ENCODE measurements around the gene ABCF2. TPM values are rescaled to one million over a fixed set of nuclear protein-coding genes. Genes with fewer than 3 reads are reported as not detected.

Gene ABCF2
- total RNA-seq, 1 donor from 2014 or later: 31.3 TPM

DNA sequence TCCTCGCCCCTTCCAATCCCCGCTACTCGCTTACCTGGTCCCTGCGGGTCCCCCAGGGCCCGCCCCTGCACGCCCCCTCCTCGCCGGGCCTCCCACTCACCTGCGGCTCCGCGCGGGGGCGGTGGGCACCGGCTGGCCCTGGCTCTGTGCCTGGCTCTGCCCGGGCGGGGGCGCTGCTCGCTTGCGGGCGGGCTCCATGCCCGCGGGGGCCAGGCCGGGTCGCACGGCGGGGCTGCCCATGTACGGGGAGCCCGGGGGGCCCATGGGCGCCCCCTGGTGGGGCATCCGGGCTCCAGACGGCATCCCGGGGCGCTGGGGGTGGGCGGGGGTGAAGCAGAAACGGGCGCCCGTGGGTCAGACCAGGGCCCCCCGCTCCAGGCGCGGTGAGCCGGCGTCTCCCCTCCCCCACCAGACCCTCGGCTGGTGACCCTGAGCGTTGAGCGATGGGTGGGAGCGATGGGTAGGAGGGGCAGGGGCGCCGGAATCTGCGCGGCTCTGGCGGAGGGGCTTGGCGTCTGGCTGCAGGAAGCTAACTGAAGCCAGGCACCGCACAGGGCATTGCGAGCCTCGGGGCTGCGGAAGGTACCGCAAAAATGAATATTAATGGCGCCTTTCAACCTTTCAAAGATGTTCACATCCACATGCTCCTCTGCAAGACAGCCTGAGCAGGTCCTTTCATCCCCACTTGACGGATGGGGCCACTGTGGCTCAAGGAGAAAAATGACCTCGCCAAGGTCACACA, 18.5 kb upstream of the ABCF2 start:
- peak overlapping the region; percentile 56 for H3K4me3 ChIP-seq
- peaks cover 40% of the 10 kb centered on the region for H4K20me1 ChIP-seq (ENCODE audit: low read depth)
- Mint-ChIP-seq H3K9me3 (no peaks in the 10 kb centered on the region), H3K4me3 (peak overlapping the region; percentile 80), H3K36me3 (peaks cover 10% of the 10 kb centered on the region), H3K27me3 (ENCODE audit: insufficient read depth, low read depth) (peaks cover 19% of the 10 kb centered on the region), H3K4me1 (peaks cover 61% of the 10 kb centered on the region), H3K27ac (no peak overlapping the region)
- peak overlapping the region; percentile 97 for H3K4me2 ChIP-seq
- peak overlapping the region; percentile 18 for H2AFZ ChIP-seq (replicated peaks)
- H3K4me1 ChIP-seq: peaks cover 57% of the 10 kb centered on the region
- H3K27ac ChIP-seq: no peak overlapping the region
- peaks cover 62% of the 10 kb centered on the region for H3K27me3 ChIP-seq
- peak; percentile 74 for DNase-seq (ENCODE audit: low spot score)
- no peak overlapping the region for H3K9ac ChIP-seq
- H3K36me3 ChIP-seq: no peaks in the 10 kb centered on the region
- no peaks in the 10 kb centered on the region for H3K9me3 ChIP-seq (ENCODE audit: low read depth)
- H3K79me2 ChIP-seq (ENCODE audit: low read depth): no peaks in the 10 kb centered on the region
- TF ChIP-seq, protein P1, sequence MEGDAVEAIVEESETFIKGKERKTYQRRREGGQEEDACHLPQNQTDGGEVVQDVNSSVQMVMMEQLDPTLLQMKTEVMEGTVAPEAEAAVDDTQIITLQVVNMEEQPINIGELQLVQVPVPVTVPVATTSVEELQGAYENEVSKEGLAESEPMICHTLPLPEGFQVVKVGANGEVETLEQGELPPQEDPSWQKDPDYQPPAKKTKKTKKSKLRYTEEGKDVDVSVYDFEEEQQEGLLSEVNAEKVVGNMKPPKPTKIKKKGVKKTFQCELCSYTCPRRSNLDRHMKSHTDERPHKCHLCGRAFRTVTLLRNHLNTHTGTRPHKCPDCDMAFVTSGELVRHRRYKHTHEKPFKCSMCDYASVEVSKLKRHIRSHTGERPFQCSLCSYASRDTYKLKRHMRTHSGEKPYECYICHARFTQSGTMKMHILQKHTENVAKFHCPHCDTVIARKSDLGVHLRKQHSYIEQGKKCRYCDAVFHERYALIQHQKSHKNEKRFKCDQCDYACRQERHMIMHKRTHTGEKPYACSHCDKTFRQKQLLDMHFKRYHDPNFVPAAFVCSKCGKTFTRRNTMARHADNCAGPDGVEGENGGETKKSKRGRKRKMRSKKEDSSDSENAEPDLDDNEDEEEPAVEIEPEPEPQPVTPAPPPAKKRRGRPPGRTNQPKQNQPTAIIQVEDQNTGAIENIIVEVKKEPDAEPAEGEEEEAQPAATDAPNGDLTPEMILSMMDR (IDR thresholded peaks at IDR 0.05): peak; percentile 66
- peak; percentile 47 for TF ChIP-seq EZH2phosphoT487 (IDR thresholded peaks at IDR 0.05)
- no peak for TF ChIP-seq EZH2 (IDR thresholded peaks at IDR 0.05)
- H3F3A ChIP-seq (ENCODE audit: low read depth): peaks cover 43% of the 10 kb centered on the region

DNA sequence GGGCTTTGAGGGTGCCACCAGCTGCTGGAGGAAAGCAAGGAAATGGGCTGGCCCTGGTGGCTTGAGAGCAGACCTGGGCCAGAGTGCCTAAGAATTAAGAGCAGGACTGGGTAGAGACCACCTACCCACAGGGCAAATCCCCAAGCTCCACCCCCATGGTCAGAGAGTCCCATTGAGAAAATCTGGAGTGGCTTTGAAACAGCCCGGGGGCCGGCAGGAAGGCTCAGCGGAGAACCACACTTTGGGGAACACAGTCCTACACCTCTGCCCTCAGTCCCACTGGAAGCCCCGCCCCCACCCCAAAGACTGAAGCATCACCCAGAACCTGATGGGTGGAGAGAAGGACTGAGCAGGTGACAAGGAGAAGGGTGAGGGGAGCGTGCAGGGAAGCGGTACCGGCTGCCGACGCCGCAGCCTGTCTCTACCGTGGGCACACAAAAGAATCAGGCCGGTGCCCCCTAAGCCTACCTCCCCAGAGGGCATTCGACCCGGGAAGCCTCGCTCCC, 17.9 kb upstream of the ABCF2 start:
- peaks cover 56% of the 10 kb centered on the region for H3K27me3 ChIP-seq
- H3K4me1 Mint-ChIP-seq: peaks cover 54% of the 10 kb centered on the region

DNA sequence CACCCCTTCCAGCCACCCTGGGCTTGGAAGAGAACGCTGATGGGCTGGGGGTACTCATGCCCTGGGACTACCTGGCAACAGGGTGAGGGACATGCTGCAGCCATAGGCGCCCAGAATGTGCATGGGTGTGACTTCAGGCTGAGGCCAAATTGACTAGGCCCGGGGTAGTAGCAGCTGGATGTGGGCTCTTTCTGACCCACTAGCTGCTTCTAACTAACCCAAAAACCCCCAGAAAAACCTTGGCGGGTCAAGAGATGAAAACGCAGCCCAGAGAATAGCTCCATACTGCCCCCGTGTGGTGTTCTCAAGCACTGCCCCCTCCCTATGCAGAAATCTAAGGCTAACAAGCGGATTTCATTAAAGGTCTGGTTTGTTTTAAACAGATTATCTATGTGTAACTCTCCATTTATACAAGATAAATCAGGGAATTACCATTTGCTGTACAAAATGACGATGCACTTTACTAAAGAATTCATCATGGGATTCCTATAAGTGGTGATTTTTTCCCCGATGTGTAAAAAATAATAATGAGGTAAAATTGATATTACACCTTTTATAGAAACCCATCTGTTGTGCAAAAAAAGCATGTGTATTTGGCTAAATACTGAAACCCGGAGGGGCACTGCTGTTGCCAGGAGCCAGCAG, 17.3 kb upstream of the ABCF2 start:
- peak; percentile 76 for DNase-seq (ENCODE audit: low spot score)
- Mint-ChIP-seq H3K36me3 (peaks cover 16% of the 10 kb centered on the region), H3K4me1 (peaks cover 49% of the 10 kb centered on the region), H3K27ac (no peak overlapping the region), H3K9me3 (no peaks in the 10 kb centered on the region), H3K4me3 (peak overlapping the region; percentile 76), H3K27me3 (ENCODE audit: insufficient read depth, low read depth) (peaks cover 15% of the 10 kb centered on the region)
- peaks cover 47% of the 10 kb centered on the region for H3K4me1 ChIP-seq
- H3K79me2 ChIP-seq (ENCODE audit: low read depth): no peaks in the 10 kb centered on the region
- H3F3A ChIP-seq (ENCODE audit: low read depth): peaks cover 36% of the 10 kb centered on the region
- H3K27me3 ChIP-seq: peaks cover 50% of the 10 kb centered on the region
- peak overlapping the region; percentile 56 for H3K4me3 ChIP-seq
- H3K9ac ChIP-seq: no peak overlapping the region
- no peak overlapping the region for H3K27ac ChIP-seq
- peak overlapping the region; percentile 97 for H3K4me2 ChIP-seq
- no peaks in the 10 kb centered on the region for H3K36me3 ChIP-seq
- H2AFZ ChIP-seq (replicated peaks): no peak overlapping the region
- TF ChIP-seq, protein P1 (IDR thresholded peaks at IDR 0.05): peak; percentile 91
- TF ChIP-seq EZH2phosphoT487 (IDR thresholded peaks at IDR 0.05): no peak
- no peak for TF ChIP-seq EZH2 (IDR thresholded peaks at IDR 0.05)
- no peaks in the 10 kb centered on the region for H3K9me3 ChIP-seq (ENCODE audit: low read depth)
- H4K20me1 ChIP-seq (ENCODE audit: low read depth): peaks cover 40% of the 10 kb centered on the region

More for the DNA sequence above, 17.9 kb upstream of the ABCF2 start:
- no peaks in the 10 kb centered on the region for H3K79me2 ChIP-seq (ENCODE audit: low read depth)
- peak overlapping the region; percentile 97 for H3K4me2 ChIP-seq
- no peak overlapping the region for H3K9ac ChIP-seq
- H3K4me3 Mint-ChIP-seq: peak overlapping the region; percentile 76
- no peak overlapping the region for H3K27ac ChIP-seq
- no peaks in the 10 kb centered on the region for H3K9me3 Mint-ChIP-seq
- peaks cover 40% of the 10 kb centered on the region for H4K20me1 ChIP-seq (ENCODE audit: low read depth)
- no peaks in the 10 kb centered on the region for H3K9me3 ChIP-seq (ENCODE audit: low read depth)
- H3K36me3 ChIP-seq: no peaks in the 10 kb centered on the region
- H3K4me3 ChIP-seq: peak overlapping the region; percentile 56
- no peak overlapping the region for H3K27ac Mint-ChIP-seq
- peak; percentile 49 for DNase-seq (ENCODE audit: low spot score)
- TF ChIP-seq EZH2phosphoT487 (IDR thresholded peaks at IDR 0.05) (no peak), EZH2 (IDR thresholded peaks at IDR 0.05) (no peak)
- TF ChIP-seq, protein P1 (IDR thresholded peaks at IDR 0.05): no peak
- H3K4me1 ChIP-seq: peaks cover 53% of the 10 kb centered on the region
- H2AFZ ChIP-seq (replicated peaks): peak overlapping the region; percentile 18
- H3K36me3 Mint-ChIP-seq: peaks cover 16% of the 10 kb centered on the region
- peaks cover 40% of the 10 kb centered on the region for H3F3A ChIP-seq (ENCODE audit: low read depth)
- H3K27me3 Mint-ChIP-seq (ENCODE audit: insufficient read depth, low read depth): peaks cover 15% of the 10 kb centered on the region

All from neural progenitor cell (in vitro differentiated cells).